ENCODE results near the gene PITPNM3.

PITPNM3 gene

DNA sequence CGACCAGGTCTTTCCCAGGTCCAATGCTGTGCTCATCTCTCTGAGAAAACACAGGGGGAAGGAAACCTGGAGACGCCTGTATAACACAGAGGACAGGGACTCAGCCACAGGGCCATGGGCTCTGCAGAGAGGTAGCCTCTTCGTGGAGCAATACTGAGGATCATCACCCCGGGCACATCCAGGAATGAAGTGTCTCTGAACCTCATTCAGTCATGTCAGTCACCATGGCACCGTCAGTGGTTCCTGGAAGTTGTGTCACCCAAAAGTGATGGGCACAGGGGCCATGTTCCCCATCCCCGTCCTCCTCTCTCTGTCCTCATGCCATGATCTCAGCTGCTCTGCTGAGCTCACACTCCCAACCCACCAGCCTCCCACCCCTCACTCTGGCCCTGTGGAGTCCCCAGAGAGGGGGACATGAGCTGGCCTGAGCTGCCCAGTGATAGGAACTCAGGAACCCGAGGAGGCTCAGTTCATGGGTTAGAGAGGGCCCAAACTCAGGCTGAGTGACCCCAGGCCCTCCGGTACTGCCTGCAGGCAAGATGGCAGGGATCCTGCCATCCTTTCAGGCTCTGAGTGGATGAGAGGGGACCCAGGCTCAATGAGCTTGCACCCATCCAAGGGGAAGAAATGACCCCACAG, 53.4 kb downstream of the PITPNM3 start:
- no peak overlapping the region for H3K27ac ChIP-seq (ENCODE audit: low read length)
- peaks cover 2% of the 10 kb centered on the region; the same call in 1 of the 2 replicates for H3K9me3 ChIP-seq (ENCODE audit: control insufficient read depth, insufficient read depth, low read length)
- DNase-seq (ENCODE audit: low read depth, low spot score), result no peak
- H3K27me3 ChIP-seq (ENCODE audit: control insufficient read depth, insufficient read depth, low read length), result no peaks in the 10 kb centered on the region
- no CpG with 5 or more reads among the region's 8 CpGs for WGBS (ENCODE audit: insufficient coverage, insufficient read length)
- no peak overlapping the region for H3K4me3 ChIP-seq (ENCODE audit: low read length)
- H3K36me3 ChIP-seq (ENCODE audit: control insufficient read depth, insufficient read depth, low read length), result no peaks in the 10 kb centered on the region
- H3K4me1 ChIP-seq (ENCODE audit: control insufficient read depth, insufficient read depth, low read length), result no peaks in the 10 kb centered on the region

DNA sequence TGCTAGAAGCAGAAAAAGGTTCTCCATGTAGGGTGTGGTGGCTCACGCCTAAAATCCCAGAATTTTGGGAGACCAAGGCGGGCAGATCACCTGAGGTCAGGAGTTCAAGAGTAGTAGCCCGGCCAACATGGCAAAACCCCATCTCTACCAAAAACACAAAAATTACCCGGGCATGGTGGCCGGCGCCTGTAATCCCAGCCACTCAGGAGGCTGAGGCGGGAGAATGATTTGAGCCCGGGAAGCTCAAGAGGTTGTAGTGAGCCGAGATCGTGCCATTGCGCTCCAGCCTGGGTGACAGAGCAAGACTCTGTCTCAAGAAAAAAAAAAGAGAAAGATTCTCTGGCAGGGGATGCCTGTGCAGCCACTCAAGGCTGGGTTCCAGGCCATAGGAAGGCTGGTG, 54.2 kb downstream of the PITPNM3 start:
- H3K36me3 ChIP-seq (ENCODE audit: control insufficient read depth, insufficient read depth, low read length), result no peaks in the 10 kb centered on the region
- DNase-seq (ENCODE audit: low read depth, low spot score), result no peak
- peaks cover 2% of the 10 kb centered on the region; the same call in 1 of the 2 replicates for H3K9me3 ChIP-seq (ENCODE audit: control insufficient read depth, insufficient read depth, low read length)
- H3K4me1 ChIP-seq (ENCODE audit: control insufficient read depth, insufficient read depth, low read length), result peaks cover 5% of the 10 kb centered on the region
- H3K27ac ChIP-seq (ENCODE audit: low read length), result no peak overlapping the region
- no peaks in the 10 kb centered on the region for H3K27me3 ChIP-seq (ENCODE audit: control insufficient read depth, insufficient read depth, low read length)
- H3K4me3 ChIP-seq (ENCODE audit: low read length), result no peak overlapping the region
- no CpG with 5 or more reads among the region's 11 CpGs for WGBS (ENCODE audit: insufficient coverage, insufficient read length)

DNA sequence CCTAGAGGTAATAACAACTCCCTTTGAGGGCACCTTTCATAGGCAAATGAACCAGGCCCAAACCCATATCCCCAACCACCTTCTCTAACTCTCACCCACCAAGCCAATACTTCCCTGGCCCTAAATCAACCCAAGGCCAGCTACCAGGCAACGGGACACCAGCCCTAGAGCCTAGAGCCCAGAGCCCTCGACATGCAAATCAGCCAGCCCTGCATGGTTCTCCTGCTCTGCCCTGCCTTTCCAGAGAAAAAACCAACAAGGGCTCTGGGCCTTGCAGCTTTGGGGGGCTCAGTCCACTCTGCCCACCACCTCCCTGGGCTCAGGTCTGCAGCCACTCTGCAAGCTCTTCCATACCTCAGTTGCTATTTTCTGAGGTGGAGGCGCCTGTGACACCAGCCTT, 55.0 kb downstream of the PITPNM3 start:
- peaks cover 10% of the 10 kb centered on the region for H3K4me1 ChIP-seq (ENCODE audit: control insufficient read depth, insufficient read depth, low read length)
- no peak overlapping the region for H3K27ac ChIP-seq (ENCODE audit: low read length)
- no peak for DNase-seq (ENCODE audit: low read depth, low spot score)
- WGBS (ENCODE audit: insufficient coverage, insufficient read length), result no CpG with 5 or more reads among the region's 3 CpGs
- peaks cover 2% of the 10 kb centered on the region; the same call in 1 of the 2 replicates for H3K9me3 ChIP-seq (ENCODE audit: control insufficient read depth, insufficient read depth, low read length)
- no peak overlapping the region for H3K4me3 ChIP-seq (ENCODE audit: low read length)
- H3K36me3 ChIP-seq (ENCODE audit: control insufficient read depth, insufficient read depth, low read length), result no peaks in the 10 kb centered on the region
- no peaks in the 10 kb centered on the region for H3K27me3 ChIP-seq (ENCODE audit: control insufficient read depth, insufficient read depth, low read length)

DNA sequence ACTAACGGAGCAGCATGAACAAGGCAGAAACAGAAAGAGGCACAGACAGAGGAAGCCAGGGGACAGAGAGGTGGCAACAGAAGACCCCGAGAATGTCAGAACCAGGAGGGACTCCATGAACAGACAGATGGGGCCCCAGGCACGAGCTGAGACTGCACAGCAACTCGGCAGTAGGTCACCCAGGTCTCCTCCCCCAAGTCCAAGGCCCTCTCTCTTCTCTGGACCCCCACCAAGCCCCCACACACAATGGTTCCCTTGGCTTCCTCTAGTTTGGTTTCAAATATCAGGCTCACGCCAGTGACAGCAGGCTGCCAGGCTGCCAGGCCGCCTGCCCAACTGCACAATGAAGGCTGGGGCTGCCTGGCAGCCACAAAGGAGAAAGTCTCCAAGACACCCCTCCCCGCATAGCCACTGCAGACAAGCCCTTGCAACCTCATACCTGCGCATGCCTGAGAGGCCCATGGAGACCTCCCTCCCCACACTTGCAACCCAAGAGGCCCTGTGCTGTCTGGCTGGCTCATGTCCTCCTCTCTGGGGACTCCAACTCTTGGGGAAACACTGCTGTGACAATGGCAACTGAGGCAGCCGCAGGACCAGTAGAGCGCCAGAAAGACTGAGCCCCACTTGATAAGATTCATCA, 57.3 kb downstream of the PITPNM3 start:
- Histone ChIP-seq H3K4me3 (ENCODE audit: low read length) (no peak overlapping the region), H3K36me3 (ENCODE audit: control insufficient read depth, insufficient read depth, low read length) (no peaks in the 10 kb centered on the region), H3K27me3 (ENCODE audit: control insufficient read depth, insufficient read depth, low read length) (no peaks in the 10 kb centered on the region), H3K27ac (ENCODE audit: low read length) (no peak overlapping the region), H3K9me3 (ENCODE audit: control insufficient read depth, insufficient read depth, low read length) (peaks cover 2% of the 10 kb centered on the region; the same call in 1 of the 2 replicates), H3K4me1 (ENCODE audit: control insufficient read depth, insufficient read depth, low read length) (peaks cover 12% of the 10 kb centered on the region)
- no CpG with 5 or more reads among the region's 10 CpGs for WGBS (ENCODE audit: insufficient coverage, insufficient read length)
- DNase-seq (ENCODE audit: low read depth, low spot score), result no peak

DNA sequence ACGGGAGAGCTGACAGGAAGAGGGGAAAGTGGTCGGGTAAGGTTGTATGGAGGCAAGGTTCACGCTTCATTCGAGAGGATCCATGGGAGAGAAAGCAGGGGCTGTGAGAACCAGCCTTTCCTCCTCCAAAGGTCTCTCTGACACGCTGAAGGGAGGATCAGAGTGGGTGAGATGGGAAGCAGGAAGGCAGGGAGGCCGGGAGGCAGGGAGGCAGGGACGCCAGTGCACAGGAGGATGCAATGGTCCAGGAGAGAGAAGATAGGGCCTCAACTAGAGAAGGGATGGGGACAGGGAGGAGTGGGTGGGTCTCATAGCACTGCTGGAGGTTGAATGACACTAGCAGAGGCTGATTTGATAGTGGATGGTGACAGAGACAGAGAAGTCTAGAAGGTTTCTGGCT, 58.0 kb downstream of the PITPNM3 start:
- no CpG with 5 or more reads among the region's 7 CpGs for WGBS (ENCODE audit: insufficient coverage, insufficient read length)
- no peaks in the 10 kb centered on the region for H3K27me3 ChIP-seq (ENCODE audit: control insufficient read depth, insufficient read depth, low read length)
- H3K4me1 ChIP-seq (ENCODE audit: control insufficient read depth, insufficient read depth, low read length), result peaks cover 12% of the 10 kb centered on the region
- no peak overlapping the region for H3K27ac ChIP-seq (ENCODE audit: low read length)
- peaks cover 2% of the 10 kb centered on the region; the same call in 1 of the 2 replicates for H3K9me3 ChIP-seq (ENCODE audit: control insufficient read depth, insufficient read depth, low read length)
- no peak overlapping the region for H3K4me3 ChIP-seq (ENCODE audit: low read length)
- DNase-seq (ENCODE audit: low read depth, low spot score), result no peak
- H3K36me3 ChIP-seq (ENCODE audit: control insufficient read depth, insufficient read depth, low read length), result no peaks in the 10 kb centered on the region

DNA sequence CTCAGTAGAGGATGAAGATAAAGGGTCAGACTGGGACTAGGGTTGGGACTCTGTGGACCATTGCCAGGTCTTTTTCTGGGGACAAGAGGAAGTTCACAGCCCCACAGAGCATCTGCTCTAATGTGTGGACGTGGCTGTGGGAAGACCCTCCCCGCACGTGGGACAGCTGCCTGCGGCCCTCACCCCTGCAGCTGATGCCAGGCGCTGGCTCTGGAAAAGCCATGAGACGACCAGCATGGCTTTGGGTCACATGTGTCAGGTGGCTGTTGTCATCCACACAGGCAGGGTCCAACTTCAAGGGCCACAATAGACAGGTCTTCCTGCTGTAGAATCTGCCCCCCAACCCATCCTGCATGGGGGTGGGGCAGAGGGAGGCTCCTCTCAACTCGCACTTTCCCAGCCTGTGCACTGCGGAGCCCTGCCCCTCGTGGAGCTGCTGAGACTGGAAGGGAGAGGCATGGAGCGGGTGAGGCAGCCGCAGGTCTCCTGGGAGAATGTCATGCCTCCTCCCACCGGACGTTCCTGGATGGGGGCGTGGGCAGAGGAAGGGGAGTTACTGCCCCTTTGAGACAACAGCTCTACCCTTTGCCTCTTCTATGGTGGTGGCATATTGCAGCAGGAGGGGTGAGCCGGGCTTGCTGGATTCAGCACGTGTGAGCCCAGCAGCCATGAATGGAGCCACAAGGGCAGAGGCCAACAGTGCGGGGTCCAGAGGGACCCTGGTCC, 58.7 kb downstream of the PITPNM3 start:
- Histone ChIP-seq H3K4me1 (ENCODE audit: control insufficient read depth, insufficient read depth, low read length) (peaks cover 12% of the 10 kb centered on the region), H3K27me3 (ENCODE audit: control insufficient read depth, insufficient read depth, low read length) (no peaks in the 10 kb centered on the region), H3K9me3 (ENCODE audit: control insufficient read depth, insufficient read depth, low read length) (peaks cover under 1% of the 10 kb centered on the region; the same call in 1 of the 2 replicates), H3K4me3 (ENCODE audit: low read length) (no peak overlapping the region), H3K27ac (ENCODE audit: low read length) (no peak overlapping the region), H3K36me3 (ENCODE audit: control insufficient read depth, insufficient read depth, low read length) (no peaks in the 10 kb centered on the region)
- no CpG with 5 or more reads among the region's 17 CpGs for WGBS (ENCODE audit: insufficient coverage, insufficient read length)
- DNase-seq (ENCODE audit: low read depth, low spot score), result no peak

DNA sequence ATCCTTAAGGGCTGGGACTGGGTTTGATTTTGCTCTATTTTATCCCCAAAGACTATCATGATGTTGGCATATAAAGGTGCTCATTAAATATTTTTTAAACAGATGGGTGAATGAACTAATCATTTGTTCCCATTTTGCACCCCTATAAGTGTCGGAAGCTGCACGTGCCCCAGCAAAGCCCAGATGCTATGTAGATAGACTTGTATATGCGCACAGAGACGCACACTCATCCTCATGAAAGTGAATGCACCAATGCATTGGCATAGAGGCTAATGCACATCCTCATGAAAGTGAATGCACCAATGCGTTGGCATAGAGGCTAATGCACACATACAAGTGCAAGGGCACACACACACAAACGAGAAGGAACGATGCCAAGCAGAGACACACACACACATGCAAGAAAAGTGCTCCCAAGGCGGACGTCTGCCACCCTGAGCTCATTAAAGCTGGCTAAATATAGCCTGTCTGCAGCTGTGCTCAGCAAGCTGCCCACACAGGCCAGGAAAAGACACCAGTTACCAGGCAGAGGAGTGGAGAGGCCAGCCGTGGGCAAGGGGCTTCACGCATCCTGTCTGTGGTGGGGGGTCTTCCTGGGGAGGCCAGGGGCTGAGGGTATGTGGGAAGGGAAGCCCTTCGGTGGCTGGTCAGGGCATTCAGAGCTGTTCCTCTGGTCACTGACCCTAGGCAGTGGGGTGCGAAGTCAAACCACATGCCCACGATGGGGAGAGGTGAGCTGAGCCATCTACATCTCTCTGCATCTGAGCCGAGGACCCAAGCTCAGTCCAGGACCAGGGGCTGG, 59.5 kb downstream of the PITPNM3 start:
- H3K27me3 ChIP-seq (ENCODE audit: control insufficient read depth, insufficient read depth, low read length), result no peaks in the 10 kb centered on the region
- no peak overlapping the region for H3K27ac ChIP-seq (ENCODE audit: low read length)
- no peak for DNase-seq (ENCODE audit: low read depth, low spot score)
- no CpG with 5 or more reads among the region's 15 CpGs for WGBS (ENCODE audit: insufficient coverage, insufficient read length)
- peaks cover 12% of the 10 kb centered on the region for H3K4me1 ChIP-seq (ENCODE audit: control insufficient read depth, insufficient read depth, low read length)
- no peaks in the 10 kb centered on the region for H3K36me3 ChIP-seq (ENCODE audit: control insufficient read depth, insufficient read depth, low read length)
- H3K9me3 ChIP-seq (ENCODE audit: control insufficient read depth, insufficient read depth, low read length), result no peaks in the 10 kb centered on the region
- no peak overlapping the region for H3K4me3 ChIP-seq (ENCODE audit: low read length)

DNA sequence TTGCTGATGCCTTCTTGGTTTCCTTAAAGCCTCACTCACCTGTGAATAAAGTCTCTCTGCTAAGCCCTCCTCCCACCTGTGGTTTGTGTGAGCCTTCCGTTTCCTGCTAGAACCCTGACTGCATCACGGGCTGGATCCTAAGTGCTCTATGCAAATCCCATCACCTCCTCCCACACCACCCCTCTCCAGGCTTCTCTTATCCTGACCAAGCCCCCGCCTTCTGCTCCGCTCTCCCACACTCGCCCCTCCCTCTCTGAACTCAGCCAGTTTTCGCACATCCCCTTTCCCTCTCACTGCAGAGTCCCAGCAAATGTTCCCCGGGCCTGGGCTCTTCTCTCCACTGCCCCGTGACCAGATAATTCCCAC, 60.3 kb downstream of the PITPNM3 start:
- Histone ChIP-seq H3K4me3 (ENCODE audit: low read length) (no peak overlapping the region; the same call in 1 of the 2 replicates), H3K27me3 (ENCODE audit: control insufficient read depth, insufficient read depth, low read length) (no peaks in the 10 kb centered on the region), H3K36me3 (ENCODE audit: control insufficient read depth, insufficient read depth, low read length) (no peaks in the 10 kb centered on the region), H3K9me3 (ENCODE audit: control insufficient read depth, insufficient read depth, low read length) (no peaks in the 10 kb centered on the region), H3K4me1 (ENCODE audit: control insufficient read depth, insufficient read depth, low read length) (peaks cover 12% of the 10 kb centered on the region), H3K27ac (ENCODE audit: low read length) (no peak overlapping the region)
- no CpG with 5 or more reads among the region's 8 CpGs for WGBS (ENCODE audit: insufficient coverage, insufficient read length)
- peak; percentile 84 for DNase-seq (ENCODE audit: low read depth, low spot score)

DNA sequence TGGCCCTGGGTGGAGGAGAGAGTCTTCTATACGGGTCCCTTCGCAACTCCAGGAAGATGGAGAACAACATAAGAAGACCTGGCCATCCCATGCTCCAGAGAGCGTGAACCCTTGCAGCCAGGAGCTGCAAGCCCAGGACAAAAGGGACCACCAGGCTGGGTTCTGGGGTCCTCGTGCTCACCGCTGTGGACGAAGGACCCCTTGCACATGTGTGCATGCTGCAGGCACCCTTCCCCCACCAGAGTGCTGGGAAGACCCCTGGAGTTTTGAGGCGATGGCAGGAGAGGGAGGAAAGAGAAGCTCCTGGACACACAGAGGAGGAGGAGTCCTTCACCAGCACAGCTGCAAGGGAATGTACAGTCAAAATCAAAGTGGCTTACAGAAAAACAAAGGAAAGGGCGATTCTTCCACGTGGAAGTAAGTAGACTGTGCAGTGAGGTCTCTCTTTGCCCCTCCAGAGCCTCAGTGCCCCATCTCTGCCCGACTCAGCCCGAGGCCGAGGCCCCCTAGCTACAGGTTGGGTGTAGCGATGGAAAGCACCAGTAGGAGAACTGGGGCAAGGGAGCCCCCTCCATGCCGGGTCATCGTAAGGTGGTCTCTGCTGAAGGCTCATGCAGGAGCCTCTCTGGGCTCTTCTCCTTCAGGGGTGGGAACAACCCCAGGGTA, 60.8 kb downstream of the PITPNM3 start:
- no peaks in the 10 kb centered on the region for H3K36me3 ChIP-seq (ENCODE audit: control insufficient read depth, insufficient read depth, low read length)
- no peaks in the 10 kb centered on the region for H3K27me3 ChIP-seq (ENCODE audit: control insufficient read depth, insufficient read depth, low read length)
- no peaks in the 10 kb centered on the region for H3K9me3 ChIP-seq (ENCODE audit: control insufficient read depth, insufficient read depth, low read length)
- no CpG with 5 or more reads among the region's 15 CpGs for WGBS (ENCODE audit: insufficient coverage, insufficient read length)
- peaks cover 12% of the 10 kb centered on the region for H3K4me1 ChIP-seq (ENCODE audit: control insufficient read depth, insufficient read depth, low read length)
- H3K27ac ChIP-seq (ENCODE audit: low read length), result no peak overlapping the region
- no peak overlapping the region; the same call in 1 of the 2 replicates for H3K4me3 ChIP-seq (ENCODE audit: low read length)
- no peak for DNase-seq (ENCODE audit: low read depth, low spot score)

Measured in iPS DF 6.9 (cell line).